Activated T-helper 1 cell treated with anti-CD3 and anti-CD28 coated beads, Interleukin-12 subunit alpha, Interleukin-12 subunit beta, Interleukin-2, Interleukin-4 antibody, amounts not matched to agents 30 ng/mL and 10 ng/mL and 1 ng/mL, durations not matched to agents 14 hours and 24 hours and 36 hours (primary cell): Measurements from ENCODE around the gene ATP11B. TPM values are rescaled to one million over a fixed set of nuclear protein-coding genes. Genes with fewer than 3 reads are reported as not detected.
"Not testable (repeated sequence)": the region's sequence is repeated elsewhere in the genome, so short reads cannot be mapped to it uniquely, and the experiment has no call there.

Experiments used
- DNase-seq: peaks from one replicate; pipeline ENCODE4 v3.0.0; 2021; ENCODE audit warnings: low spot score
- H3K27ac Mint-ChIP-seq: one replicate; pipeline ENCODE4 v1.8.0; 2021; ENCODE audit warnings: mild to moderate bottlenecking, mixed read lengths
- H3K27me3 Mint-ChIP-seq: one replicate; pipeline ENCODE4 v1.8.0; 2022; ENCODE audit warnings: mild to moderate bottlenecking, moderate library complexity, mixed read lengths; ENCODE audit not compliant: insufficient read depth
- H3K36me3 Mint-ChIP-seq: one replicate; pipeline ENCODE4 v1.8.0; 2021; ENCODE audit warnings: low read depth, mixed read lengths
- H3K4me1 Mint-ChIP-seq: one replicate; pipeline ENCODE4 v1.8.0; 2021; ENCODE audit warnings: low read depth, mixed read lengths
- H3K4me3 Mint-ChIP-seq: one replicate; pipeline ENCODE4 v1.8.0; 2021; ENCODE audit warnings: mild to moderate bottlenecking, moderate library complexity, mixed read lengths
- H3K9me3 Mint-ChIP-seq: one replicate; pipeline ENCODE4 v1.8.0; 2021; ENCODE audit warnings: mixed read lengths
- intact Hi-C: fragments of 100-400 bp; cut with micrococcal nuclease; formaldehyde crosslinking; loops from one replicate; pipeline ENCODE4 v1.15.1; 2024
- total RNA-seq: library from RNA; stranded (reverse); gene quantifications from 2 replicates; pipeline ENCODE4 v1.2.3, GENCODE V29; 2022

The ATP11B gene
- total RNA-seq, 1 donor from 2014 or later: 92.3 TPM

DNA sequence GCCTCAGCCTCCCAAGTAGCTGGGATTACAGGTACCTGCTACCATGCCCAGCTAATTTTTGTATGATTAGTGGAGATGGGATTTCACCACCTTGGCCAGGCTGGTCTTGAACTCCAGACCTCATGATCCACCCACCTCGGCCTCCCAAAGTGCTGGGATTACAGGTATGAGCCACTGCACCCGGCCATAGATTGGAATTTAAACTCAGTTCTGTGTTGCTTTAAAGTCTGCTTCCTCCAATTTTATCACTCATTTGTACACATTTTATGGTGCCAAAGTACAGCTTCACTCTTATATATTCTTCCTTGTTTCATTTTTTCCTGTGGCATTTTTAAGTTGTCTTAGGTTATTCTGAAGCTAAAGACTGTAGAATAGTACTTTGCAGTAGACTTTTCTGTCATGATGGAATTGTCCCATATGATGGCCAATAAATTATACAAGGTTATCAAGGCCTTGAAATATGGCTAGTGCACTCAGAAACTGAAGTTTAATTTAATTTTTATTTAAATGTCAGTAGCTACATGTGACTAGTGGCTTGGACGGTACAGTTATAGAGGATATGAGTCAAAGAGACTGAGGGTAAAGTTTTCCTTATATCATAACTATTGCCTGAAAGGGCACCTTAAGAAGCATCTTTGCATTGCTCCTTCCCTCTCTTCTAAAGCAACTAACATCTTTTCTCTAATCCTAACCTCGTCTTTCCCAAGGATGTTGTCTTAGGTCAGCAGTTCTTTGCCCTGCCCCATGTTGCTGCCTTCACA, 28.1 kb downstream of the ATP11B start:
- H3K9me3 Mint-ChIP-seq: no peaks in the 10 kb centered on the region
- no peak overlapping the region for H3K27ac Mint-ChIP-seq
- peaks cover 40% of the 10 kb centered on the region for H3K36me3 Mint-ChIP-seq
- no peaks in the 10 kb centered on the region for H3K27me3 Mint-ChIP-seq
- DNase-seq: no peak
- intact Hi-C loops: no loop called here
- peaks cover 20% of the 10 kb centered on the region for H3K4me1 Mint-ChIP-seq
- H3K4me3 Mint-ChIP-seq: no peak overlapping the region

DNA sequence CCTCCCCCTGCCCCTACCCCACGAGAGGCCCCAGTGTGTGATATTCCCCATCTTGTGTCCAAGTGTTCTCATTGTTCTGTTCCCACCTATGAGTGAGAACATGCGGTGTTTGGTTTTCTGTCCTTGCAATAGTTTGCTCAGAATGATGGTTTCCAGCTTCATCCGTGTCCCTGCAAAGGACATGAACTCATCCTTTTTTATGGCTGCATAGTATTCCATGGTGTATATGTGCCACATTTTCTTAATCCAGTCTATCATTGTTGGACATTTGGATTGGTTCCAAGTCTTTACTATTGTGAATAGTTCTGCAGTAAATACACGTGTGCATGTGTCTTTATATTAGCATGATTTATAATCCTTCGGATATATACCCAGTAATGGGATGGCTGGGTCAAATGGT, 29.0 kb downstream of the ATP11B start:
- Mint-ChIP-seq H3K36me3 (peaks cover 43% of the 10 kb centered on the region), H3K4me1 (peaks cover 25% of the 10 kb centered on the region)
- H3K9me3 Mint-ChIP-seq, H3K4me3 Mint-ChIP-seq, DNase-seq, H3K27ac Mint-ChIP-seq, H3K27me3 Mint-ChIP-seq, intact Hi-C loops: not testable (repeated sequence)

DNA sequence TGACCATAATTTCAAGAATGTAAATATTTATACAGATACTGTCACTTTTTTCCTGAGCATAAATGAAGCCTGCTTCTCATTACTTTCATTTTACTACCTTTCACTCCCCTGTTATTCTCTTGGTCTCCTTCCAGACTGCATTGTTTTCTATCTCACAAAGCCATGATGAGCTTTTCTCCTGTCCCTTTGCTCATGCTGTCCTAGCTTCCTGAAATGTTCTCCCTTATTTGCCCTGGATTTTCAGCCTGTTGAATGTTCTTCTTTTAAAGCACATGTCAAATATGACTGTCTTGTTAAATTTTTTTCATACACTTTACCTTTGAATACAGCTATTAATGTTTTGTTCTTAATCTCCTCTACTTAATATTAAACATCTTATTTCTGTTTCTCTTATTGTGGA, 31.7 kb downstream of the ATP11B start:
- no peak overlapping the region for H3K4me3 Mint-ChIP-seq
- no peak for DNase-seq
- no peaks in the 10 kb centered on the region for H3K27me3 Mint-ChIP-seq
- intact Hi-C loops: no loop called here
- no peaks in the 10 kb centered on the region for H3K9me3 Mint-ChIP-seq
- H3K27ac Mint-ChIP-seq: no peak overlapping the region
- H3K4me1 Mint-ChIP-seq: peaks cover 27% of the 10 kb centered on the region
- H3K36me3 Mint-ChIP-seq: peaks cover 41% of the 10 kb centered on the region

DNA sequence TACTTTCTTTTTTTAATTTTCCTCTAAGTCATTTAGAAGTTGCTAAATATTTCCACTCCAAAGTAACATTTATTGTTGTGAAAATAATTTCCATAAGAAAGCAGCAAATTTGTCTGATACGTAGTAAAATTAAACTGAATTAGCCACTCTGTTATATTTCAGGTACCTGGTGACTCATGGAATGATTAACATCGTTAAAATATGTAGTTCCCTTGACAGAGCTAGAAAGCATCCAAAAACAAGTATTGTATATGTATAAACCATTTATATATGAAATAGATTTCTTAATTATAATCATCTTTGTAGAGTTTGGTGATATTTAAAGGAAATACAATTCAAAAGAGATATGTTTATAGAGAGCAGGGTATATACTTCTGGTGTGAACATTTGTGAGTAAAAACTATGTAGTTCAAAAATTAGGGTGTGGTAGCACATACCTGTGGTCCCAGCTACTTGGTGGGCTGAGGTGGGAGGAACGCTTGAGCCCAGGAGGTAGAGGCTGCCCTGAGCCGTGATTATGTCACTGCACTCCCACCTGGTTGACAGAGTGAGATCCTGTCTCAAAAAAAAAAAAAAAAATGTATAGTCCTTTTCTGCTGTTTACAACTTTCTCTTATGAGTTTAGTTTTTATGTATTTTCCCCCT, 36.6 kb downstream of the ATP11B start:
- intact Hi-C loops: no loop called here
- Mint-ChIP-seq H3K27ac (no peak overlapping the region), H3K9me3 (no peaks in the 10 kb centered on the region), H3K36me3 (peaks cover 28% of the 10 kb centered on the region), H3K4me1 (peaks cover 25% of the 10 kb centered on the region), H3K4me3 (no peak overlapping the region), H3K27me3 (no peaks in the 10 kb centered on the region)
- DNase-seq: no peak

DNA sequence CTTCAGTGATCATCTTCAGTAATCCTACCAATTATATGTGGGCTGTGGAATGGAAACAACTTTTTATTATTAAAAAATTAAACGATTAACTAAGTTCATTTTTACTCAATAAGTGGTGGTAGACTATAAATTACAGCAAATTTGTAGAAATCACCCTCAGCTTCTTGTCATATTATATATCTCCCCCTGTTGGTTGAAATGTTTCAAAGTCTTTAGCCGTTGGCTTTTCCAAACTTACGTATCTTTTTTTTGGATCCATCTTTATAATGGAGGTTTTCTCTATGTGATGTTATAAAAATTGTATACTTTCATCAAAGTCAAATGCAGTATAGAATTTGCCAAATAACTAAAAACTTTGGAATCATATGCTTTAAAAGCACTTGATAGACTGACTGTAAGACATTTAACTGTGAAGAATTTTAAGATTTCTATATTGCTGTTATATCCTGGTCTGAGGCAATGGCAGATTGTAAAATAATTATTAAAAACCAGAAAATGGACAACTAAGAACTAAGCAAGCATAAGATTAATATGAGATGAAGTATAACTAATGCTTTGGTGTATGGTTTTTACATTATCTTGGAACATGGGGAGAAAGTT, 44.7 kb downstream of the ATP11B start:
- DNase-seq: no peak
- H3K4me3 Mint-ChIP-seq: no peak overlapping the region
- H3K9me3 Mint-ChIP-seq: no peaks in the 10 kb centered on the region
- no peak overlapping the region for H3K27ac Mint-ChIP-seq
- H3K27me3 Mint-ChIP-seq: no peaks in the 10 kb centered on the region
- peaks cover 38% of the 10 kb centered on the region for H3K36me3 Mint-ChIP-seq
- intact Hi-C loops: loop anchor here (1.0 to 2.0 kb wide), 2 partner anchors 43 to 124 kb away; no protein-coding TSS in a partner anchor
- no peaks in the 10 kb centered on the region for H3K4me1 Mint-ChIP-seq

DNA sequence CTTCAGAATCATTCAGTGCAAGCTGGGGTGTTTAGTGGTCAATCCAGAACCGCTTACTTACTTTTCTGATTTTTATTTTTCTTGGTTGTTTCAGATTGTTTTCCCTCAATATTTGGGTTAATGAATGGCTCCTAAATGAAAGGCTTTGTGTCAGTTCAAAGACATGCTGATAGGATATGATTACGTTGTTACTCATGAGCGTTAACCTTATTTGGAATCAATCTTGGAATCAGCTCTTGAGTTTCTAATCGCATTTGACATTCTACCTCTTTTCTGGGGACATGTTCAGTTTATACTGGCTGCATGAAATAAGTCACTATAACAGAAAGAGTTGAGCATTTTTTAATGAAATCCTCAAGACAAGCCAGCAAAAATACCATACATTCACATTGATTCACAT, 50.2 kb downstream of the ATP11B start:
- Mint-ChIP-seq H3K27me3 (no peaks in the 10 kb centered on the region), H3K36me3 (peaks cover 47% of the 10 kb centered on the region)
- intact Hi-C loops: no loop called here

DNA sequence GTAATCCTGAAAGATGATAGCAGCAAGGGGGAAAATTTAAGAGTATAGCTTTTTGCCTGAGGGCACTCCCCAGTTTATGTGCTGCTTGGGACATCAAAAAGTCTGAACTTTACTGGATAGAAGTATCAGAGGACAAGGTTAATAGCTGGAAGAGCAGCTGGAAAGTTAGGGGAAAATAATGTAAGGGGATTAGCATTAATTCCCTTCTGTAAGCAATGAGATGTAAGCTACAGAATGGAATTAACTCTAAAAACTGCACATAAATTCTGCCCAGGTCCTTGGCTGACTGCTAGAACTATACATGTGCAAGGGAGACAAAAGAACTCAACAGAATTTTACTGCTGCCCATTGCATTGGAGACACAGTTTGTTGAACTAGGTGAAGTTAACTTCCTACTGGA, 55.6 kb downstream of the ATP11B start:
- peaks cover 48% of the 10 kb centered on the region for H3K36me3 Mint-ChIP-seq
- no peak overlapping the region for H3K27ac Mint-ChIP-seq
- no peaks in the 10 kb centered on the region for H3K4me1 Mint-ChIP-seq

More for the DNA sequence above, 50.2 kb downstream of the ATP11B start:
- Mint-ChIP-seq H3K4me1 (peaks cover 3% of the 10 kb centered on the region), H3K4me3 (no peak overlapping the region), H3K9me3 (no peaks in the 10 kb centered on the region), H3K27ac (no peak overlapping the region)
- DNase-seq: no peak

DNA sequence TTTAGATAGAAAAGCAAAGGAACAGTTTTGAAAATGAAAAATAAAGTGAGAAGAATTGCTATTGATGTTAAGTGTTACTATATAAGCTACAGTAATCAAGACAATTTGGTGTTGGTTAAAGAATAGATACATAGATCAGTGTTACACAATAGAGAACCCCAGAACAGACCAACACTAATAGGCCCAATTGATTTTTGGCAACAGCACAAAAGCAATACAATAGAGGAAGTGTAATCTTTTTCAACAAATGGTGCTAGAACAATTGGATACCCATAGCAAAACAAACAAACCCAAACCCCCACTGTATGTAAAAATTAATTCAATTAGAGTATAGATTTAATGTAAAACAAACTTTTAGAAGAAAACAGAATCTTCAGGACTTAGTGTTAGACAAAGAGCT, 61.8 kb downstream of the ATP11B start:
- Mint-ChIP-seq H3K27ac (no peak overlapping the region), H3K27me3 (no peaks in the 10 kb centered on the region), H3K9me3 (no peaks in the 10 kb centered on the region), H3K4me3 (no peak overlapping the region), H3K4me1 (no peaks in the 10 kb centered on the region), H3K36me3 (peaks cover 37% of the 10 kb centered on the region)
- no peak for DNase-seq
- intact Hi-C loops: no loop called here

More for the DNA sequence above, 55.6 kb downstream of the ATP11B start:
- no peaks in the 10 kb centered on the region for H3K27me3 Mint-ChIP-seq
- H3K4me3 Mint-ChIP-seq: no peak overlapping the region
- intact Hi-C loops: no loop called here
- H3K9me3 Mint-ChIP-seq: no peaks in the 10 kb centered on the region
- DNase-seq: no peak

DNA sequence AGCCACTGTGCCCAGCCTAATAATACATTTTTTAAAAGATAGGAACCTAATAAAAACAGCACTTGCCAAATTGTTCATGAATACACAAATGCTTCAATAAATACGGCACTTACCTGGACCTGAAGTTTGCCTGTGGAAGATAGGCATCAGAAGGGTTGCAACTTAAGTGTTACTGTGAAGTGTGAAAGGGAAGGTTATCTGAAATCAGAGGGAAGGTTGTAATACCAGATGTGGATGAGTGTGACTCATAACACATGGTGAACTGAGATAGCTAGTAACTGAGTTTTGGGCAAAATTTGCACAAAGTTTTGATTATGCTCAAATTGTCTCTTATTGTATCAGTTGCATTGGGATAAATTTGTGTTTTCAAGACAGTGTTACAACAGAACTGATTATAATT, 68.0 kb downstream of the ATP11B start:
- intact Hi-C loops: no loop called here
- H3K36me3 Mint-ChIP-seq: peaks cover 34% of the 10 kb centered on the region
- no peak overlapping the region for H3K4me3 Mint-ChIP-seq
- DNase-seq: no peak
- H3K9me3 Mint-ChIP-seq: no peaks in the 10 kb centered on the region
- H3K27me3 Mint-ChIP-seq: no peaks in the 10 kb centered on the region
- H3K27ac Mint-ChIP-seq: peak overlapping the region; percentile 24
- peaks cover 29% of the 10 kb centered on the region for H3K4me1 Mint-ChIP-seq

DNA sequence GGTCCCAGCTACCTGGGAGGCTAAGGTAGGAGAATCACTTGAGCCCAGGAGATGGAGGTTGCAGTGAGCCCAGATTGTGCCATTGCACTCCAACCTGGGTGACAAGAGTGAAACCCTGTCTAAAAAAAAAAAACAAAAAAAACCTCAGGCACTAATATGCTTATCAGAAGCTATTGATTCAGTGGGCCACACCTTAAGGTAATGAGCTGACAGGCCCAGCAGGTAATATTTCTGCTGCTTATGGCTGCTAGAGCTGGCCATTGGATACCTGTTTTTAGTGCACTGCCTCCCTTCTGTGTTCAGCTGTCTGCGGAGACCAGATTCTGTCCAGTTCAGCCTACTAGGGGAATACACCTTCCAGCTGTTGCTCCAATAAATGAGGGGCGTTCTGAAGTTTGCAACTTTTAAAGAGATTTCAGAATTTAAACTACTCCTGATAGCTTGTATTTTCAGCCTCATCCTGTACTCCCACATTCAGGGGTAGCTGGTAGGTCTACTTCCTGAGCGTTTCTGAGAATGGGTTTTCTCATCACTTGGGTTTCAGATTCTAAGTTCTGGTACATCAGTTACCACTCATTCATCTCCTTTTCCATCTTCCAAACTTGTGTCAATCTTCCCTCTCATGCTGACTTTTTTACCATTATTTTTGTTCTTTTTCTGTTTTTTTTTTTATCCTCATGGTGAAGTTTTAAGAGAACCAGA, 69.0 kb downstream of the ATP11B start:
- H3K9me3 Mint-ChIP-seq: no peaks in the 10 kb centered on the region
- no peaks in the 10 kb centered on the region for H3K27me3 Mint-ChIP-seq
- H3K4me1 Mint-ChIP-seq: peaks cover 29% of the 10 kb centered on the region
- H3K27ac Mint-ChIP-seq: peak overlapping the region; percentile 81
- H3K36me3 Mint-ChIP-seq: peaks cover 34% of the 10 kb centered on the region
- DNase-seq: no peak
- H3K4me3 Mint-ChIP-seq: peak overlapping the region; percentile 50
- intact Hi-C loops: loop anchor here (2.0 kb wide), 1 partner anchor 68 kb away; no protein-coding TSS in a partner anchor

DNA sequence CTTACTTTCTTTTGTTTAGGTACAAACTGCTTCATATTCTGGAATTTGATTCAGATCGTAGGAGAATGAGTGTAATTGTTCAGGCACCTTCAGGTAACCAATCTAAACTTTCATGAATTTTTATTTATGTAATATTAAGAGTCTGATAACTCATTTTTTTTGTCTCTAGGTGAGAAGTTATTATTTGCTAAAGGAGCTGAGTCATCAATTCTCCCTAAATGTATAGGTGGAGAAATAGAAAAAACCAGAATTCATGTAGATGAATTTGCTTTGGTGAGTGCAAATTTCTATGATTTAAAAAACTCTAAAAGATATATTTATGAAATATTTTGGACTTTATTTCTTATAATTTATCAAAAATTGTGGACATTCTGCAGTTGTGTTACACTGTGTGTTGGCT, 75.8 kb downstream of the ATP11B start:
- H3K36me3 Mint-ChIP-seq: peaks cover 34% of the 10 kb centered on the region
- H3K27me3 Mint-ChIP-seq: no peaks in the 10 kb centered on the region

DNA sequence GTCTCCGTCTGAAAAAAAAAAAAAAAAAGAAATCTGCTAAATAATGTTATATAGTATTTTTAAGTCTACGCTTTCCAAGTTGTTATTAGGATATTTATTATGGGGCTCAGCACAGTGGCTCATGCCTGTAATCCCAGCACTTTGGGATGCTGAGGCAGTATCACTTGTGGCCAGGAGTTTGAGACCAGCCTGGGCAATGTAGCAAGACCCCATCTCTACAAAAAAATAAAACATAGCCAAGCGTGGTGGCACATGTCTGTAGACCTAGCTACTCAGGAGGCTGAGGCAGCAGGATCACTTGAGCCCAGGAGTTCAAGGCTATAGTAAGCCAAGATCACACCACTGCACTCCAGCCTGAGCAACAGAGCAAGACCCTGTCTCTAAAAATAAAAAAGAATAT, 77.6 kb downstream of the ATP11B start:
- DNase-seq, H3K27me3 Mint-ChIP-seq, intact Hi-C loops, H3K4me1 Mint-ChIP-seq, H3K9me3 Mint-ChIP-seq, H3K27ac Mint-ChIP-seq, H3K4me3 Mint-ChIP-seq: not testable (repeated sequence)
- peaks cover 32% of the 10 kb centered on the region for H3K36me3 Mint-ChIP-seq

More for the DNA sequence above, 75.8 kb downstream of the ATP11B start:
- H3K9me3 Mint-ChIP-seq: no peaks in the 10 kb centered on the region
- no peak overlapping the region for H3K4me3 Mint-ChIP-seq
- no peak for DNase-seq
- intact Hi-C loops: no loop called here
- no peak overlapping the region for H3K27ac Mint-ChIP-seq
- H3K4me1 Mint-ChIP-seq: peaks cover 5% of the 10 kb centered on the region
